Fibroblast of the aortic adventitia (primary cell): Measurements from ENCODE around the gene PROSER2. TPM values are rescaled to one million over a fixed set of nuclear protein-coding genes. Genes with fewer than 3 reads are reported as not detected.

Experiments
- DNase-seq: peaks from one replicate; pipeline ENCODE4 v3.0.0-alpha.2; 2010; ENCODE audit warnings: low read depth
- H3K4me3 ChIP-seq: 2 replicates; pipeline ENCODE4 v1.5.1; 2011; ENCODE audit warnings: low read depth, mild to moderate bottlenecking, control low read depth, low read length, moderate library complexity
- total RNA-seq: library from RNA; depleted of rRNA; stranded (reverse); fragments of >200 nt; gene quantifications from 2 replicates; pipeline ENCODE4 v1.2.3, GENCODE V29; 2012; ENCODE audit warnings: low replicate concordance
- TF ChIP-seq, protein P1 (sequence below): IDR thresholded peaks from 2 replicates; pipeline ENCODE4 v1.5.1; 2011; ENCODE audit warnings: mild to moderate bottlenecking, low read length, control low read depth, inconsistent platforms; ENCODE audit not compliant: insufficient read depth

PROSER2 gene
- total RNA-seq, 1 donor: 3.1 TPM

DNA sequence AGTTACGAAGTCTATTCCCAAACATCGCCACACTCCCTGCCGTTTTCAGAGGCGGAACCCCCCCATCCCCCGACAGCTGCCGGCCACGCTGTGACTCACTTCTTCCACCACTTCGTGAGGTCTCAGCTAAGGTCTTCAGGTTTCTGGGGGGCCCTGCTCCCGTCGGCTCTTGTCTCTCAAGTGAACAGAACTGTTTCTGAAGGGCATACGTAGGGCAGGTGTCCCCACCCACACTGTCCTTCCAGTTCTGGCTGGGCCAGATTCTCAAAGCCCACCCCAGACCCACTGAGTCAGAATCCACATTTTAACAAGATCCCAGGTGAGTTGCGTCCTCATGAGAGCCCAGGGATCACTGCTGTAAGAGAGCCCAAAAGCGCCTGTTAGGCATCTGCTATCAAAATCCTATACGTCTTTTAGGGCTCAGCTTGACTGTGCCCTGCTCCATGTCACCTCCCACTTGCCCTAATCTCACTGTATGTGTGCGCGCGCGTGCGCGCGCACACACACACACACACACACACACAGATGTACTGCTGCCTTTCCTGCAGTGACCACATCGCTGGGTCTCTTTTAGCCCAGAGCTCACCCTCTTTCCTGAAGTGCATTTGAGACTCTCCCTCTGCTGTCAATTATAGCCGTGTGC lies 78.8 kb downstream of the PROSER2 start:
- no peak for DNase-seq
- no peak overlapping the region for H3K4me3 ChIP-seq
- TF ChIP-seq, protein P1, sequence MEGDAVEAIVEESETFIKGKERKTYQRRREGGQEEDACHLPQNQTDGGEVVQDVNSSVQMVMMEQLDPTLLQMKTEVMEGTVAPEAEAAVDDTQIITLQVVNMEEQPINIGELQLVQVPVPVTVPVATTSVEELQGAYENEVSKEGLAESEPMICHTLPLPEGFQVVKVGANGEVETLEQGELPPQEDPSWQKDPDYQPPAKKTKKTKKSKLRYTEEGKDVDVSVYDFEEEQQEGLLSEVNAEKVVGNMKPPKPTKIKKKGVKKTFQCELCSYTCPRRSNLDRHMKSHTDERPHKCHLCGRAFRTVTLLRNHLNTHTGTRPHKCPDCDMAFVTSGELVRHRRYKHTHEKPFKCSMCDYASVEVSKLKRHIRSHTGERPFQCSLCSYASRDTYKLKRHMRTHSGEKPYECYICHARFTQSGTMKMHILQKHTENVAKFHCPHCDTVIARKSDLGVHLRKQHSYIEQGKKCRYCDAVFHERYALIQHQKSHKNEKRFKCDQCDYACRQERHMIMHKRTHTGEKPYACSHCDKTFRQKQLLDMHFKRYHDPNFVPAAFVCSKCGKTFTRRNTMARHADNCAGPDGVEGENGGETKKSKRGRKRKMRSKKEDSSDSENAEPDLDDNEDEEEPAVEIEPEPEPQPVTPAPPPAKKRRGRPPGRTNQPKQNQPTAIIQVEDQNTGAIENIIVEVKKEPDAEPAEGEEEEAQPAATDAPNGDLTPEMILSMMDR: no peak

GRCh38 chr10:11902646-11903045 lies 79.5 kb downstream of the PROSER2 start:
- no peak for DNase-seq
- no peak overlapping the region for H3K4me3 ChIP-seq
- TF ChIP-seq, protein P1: no peak

- TF ChIP-seq, protein P1: no peak
- no peak for DNase-seq
- no peak overlapping the region for H3K4me3 ChIP-seq
These were observed 83.6 kb downstream of the PROSER2 start for GRCh38 chr10:11906714-11907113.

DNA sequence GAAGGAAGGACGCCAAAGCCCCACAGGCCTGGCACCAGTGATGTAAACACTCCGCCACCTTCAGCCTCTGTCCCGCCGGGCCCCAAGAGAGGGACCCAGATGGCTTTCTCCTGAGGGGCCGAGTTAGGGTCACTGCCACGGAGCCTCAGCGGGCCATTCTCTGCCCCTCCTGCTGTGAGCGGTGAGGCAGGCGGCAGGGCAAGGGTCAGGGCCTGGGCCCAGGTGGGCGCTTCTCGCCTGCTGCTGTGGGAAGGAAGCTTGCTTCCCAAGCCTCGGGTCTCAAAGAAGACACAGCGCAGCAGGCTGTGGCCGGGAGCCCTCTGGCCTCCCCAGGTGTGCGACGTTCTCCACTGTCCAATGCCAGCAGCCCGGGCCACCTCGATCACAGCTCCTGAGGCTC lies 84.8 kb downstream of the PROSER2 start:
- H3K4me3 ChIP-seq: no peak overlapping the region
- DNase-seq: no peak
- TF ChIP-seq, protein P1: no peak

GRCh38 chr10:11908536-11908935 lies 85.4 kb downstream of the PROSER2 start:
- DNase-seq: no peak
- TF ChIP-seq, protein P1: no peak
- no peak overlapping the region for H3K4me3 ChIP-seq

DNA sequence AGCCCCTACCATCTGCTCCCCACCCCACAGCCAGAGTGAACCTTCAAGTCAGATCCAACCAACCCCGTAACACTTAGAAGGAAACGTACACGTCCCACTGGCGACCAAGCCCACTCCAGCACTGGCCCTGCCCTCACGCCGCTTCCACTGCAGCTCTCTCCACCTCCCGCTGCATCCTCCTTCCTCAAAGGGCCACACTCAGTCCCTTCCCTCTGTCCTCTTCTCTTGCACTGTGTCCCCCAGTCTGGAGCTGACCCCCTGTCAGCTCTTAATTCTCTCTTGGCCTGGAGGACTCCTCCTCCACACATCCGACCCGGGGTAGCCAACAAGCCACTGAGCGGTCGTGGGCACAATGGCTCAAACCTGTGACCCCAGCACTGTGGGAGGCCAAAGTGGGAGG lies 85.8 kb downstream of the PROSER2 start:
- DNase-seq: no peak
- H3K4me3 ChIP-seq: no peak overlapping the region
- TF ChIP-seq, protein P1: no peak

DNA sequence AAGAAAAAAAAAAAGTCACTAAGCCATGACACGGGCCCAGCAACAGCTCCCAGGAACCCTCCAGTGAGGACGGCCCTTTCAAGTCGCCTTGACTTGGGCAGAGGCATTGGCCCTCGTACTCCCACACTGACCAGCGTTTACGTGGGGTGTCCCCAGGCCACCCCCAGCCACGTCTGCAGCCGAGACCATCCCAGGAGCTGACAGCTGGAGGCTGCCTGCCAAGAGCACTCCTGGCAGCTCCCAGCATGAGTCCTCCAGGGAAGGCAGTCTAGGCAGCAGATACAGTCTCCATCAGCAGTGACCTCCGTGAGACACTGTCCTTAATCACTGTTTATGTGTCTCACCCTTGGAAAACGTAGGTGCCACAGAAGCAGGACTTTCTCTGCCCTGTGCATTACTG lies 86.5 kb downstream of the PROSER2 start:
- TF ChIP-seq, protein P1: no peak
- DNase-seq: no peak
- no peak overlapping the region for H3K4me3 ChIP-seq
